Endothelial cell of umbilical vein (primary cell): Measurements from ENCODE around the gene ETV3. TPM values are rescaled to one million over a fixed set of nuclear protein-coding genes. Genes with fewer than 3 reads are reported as not detected.

ENCODE experiments used
- BruUV-seq: library from RNA; stranded (reverse); fragments of 400-500 nt; replicated peaks from 2 replicates; lab custom pipeline; 2021; lab: Mats Ljungman, UMichigan
- CTCF ChIA-PET: fragments of 300-600, 350-600 bp; sonication (Branson Sonifier 250); formaldehyde crosslinking; loops from one replicate; lab custom pipeline; 2021; ENCODE audit warnings: antibody characterized with exemption, inconsistent platforms; lab: Charles Lee
- POLR2A ChIA-PET: fragments of 300-600, 350-600 bp; sonication (Branson Sonifier 250); formaldehyde crosslinking; loops from one replicate; lab custom pipeline; 2021; ENCODE audit warnings: antibody characterized with exemption, inconsistent platforms; lab: Charles Lee
- DNase-seq: peaks from one replicate; pipeline ENCODE4 v3.0.0-alpha.2; 2011; ENCODE audit warnings: low read depth, low spot score
- FAIRE-seq: peaks from 2 replicates; lab custom pipeline; 2011; peaks lifted over from hg19 to GRCh38; lab: Jason Lieb, UNC
- H2AFZ ChIP-seq: 2 replicates; pipeline ENCODE4 v1.6.0; 2012; ENCODE audit warnings: low read depth, low read length, control low read depth, inconsistent platforms
- H3K27ac ChIP-seq: 2 replicates; pipeline ENCODE4 v1.5.1; 2011; ENCODE audit warnings: low read depth, mild to moderate bottlenecking, control low read depth, low read length, moderate library complexity; ENCODE audit not compliant: insufficient read depth
- H3K27me3 ChIP-seq, 2 experiments: 2 replicates each; pipeline versions ENCODE4 v1.6.0 to v1.6.1; 2011; ENCODE audit warnings: low read length in 2 of 2, mixed read lengths in 1 of 2; ENCODE audit not compliant: control insufficient read depth in 2 of 2, insufficient read depth in 2 of 2
- H3K36me3 ChIP-seq, 2 experiments: 2 replicates in 1 of 2; 3 replicates in 1 of 2; pipeline ENCODE4 v1.5.1; 2011; ENCODE audit warnings: low read length in 2 of 2, mild to moderate bottlenecking in 1 of 2, moderate library complexity in 1 of 2; ENCODE audit not compliant: control insufficient read depth in 2 of 2, insufficient read depth in 2 of 2; ENCODE audit errors: extremely low read depth in 1 of 2
- H3K4me1 ChIP-seq: 3 replicates; pipeline ENCODE4 v1.5.1; 2011; ENCODE audit warnings: mild to moderate bottlenecking, low read length; ENCODE audit not compliant: control insufficient read depth, insufficient read depth; ENCODE audit errors: extremely low read depth
- H3K4me2 ChIP-seq: 2 replicates; pipeline ENCODE4 v1.6.1; 2011; ENCODE audit warnings: low read length, control low read depth, mixed read lengths; ENCODE audit not compliant: insufficient read depth
- H3K4me3 ChIP-seq, 3 experiments: fragments of 200-600 bp in 1 of 3; sonication (generic), shearing (Covaris generic) in 1 of 3; replicated peaks in 1 of 3; 2 replicates each; pipeline ENCODE4 v1.5.1; 2011 to 2016; ENCODE audit warnings: control low read depth in 3 of 3, low read length in 3 of 3, mild to moderate bottlenecking in 2 of 3, inconsistent platforms in 1 of 3, low read depth in 1 of 3, moderate library complexity in 1 of 3; ENCODE audit not compliant: insufficient read depth in 1 of 3
- H3K79me2 ChIP-seq: 2 replicates; pipeline ENCODE4 v1.6.0; 2012; ENCODE audit warnings: low read length, inconsistent platforms; ENCODE audit not compliant: control insufficient read depth, insufficient read depth
- H3K9ac ChIP-seq: replicated peaks from 2 replicates; pipeline ENCODE3; 2011; ENCODE audit warnings: low read length, control low read depth; ENCODE audit not compliant: insufficient read depth; ENCODE audit errors: extremely low read depth
- H3K9me1 ChIP-seq: replicated peaks from 3 replicates; pipeline ENCODE4 v1.6.0; 2011; ENCODE audit warnings: mild to moderate bottlenecking, low read length; ENCODE audit not compliant: control insufficient read depth, insufficient read depth; ENCODE audit errors: extremely low read depth
- H3K9me3 ChIP-seq: replicated peaks from 2 replicates; pipeline ENCODE4 v1.5.1; 2012; ENCODE audit warnings: low read length, inconsistent platforms; ENCODE audit not compliant: control insufficient read depth, insufficient read depth
- H4K20me1 ChIP-seq: replicated peaks from 2 replicates; pipeline ENCODE3; 2011; ENCODE audit warnings: mild to moderate bottlenecking, low read length; ENCODE audit not compliant: control insufficient read depth, insufficient read depth; ENCODE audit errors: extremely low read depth
- EZH2 ChIP-seq: IDR thresholded peaks from 2 replicates; pipeline ENCODE4 v1.6.1; 2012; ENCODE audit warnings: borderline replicate concordance, low read depth, mild to moderate bottlenecking, moderate library complexity, low read length, inconsistent platforms; ENCODE audit not compliant: severe bottlenecking
- FOS ChIP-seq: IDR thresholded peaks from 2 replicates; pipeline ENCODE4 v1.6.1; 2011; ENCODE audit warnings: mild to moderate bottlenecking, low read length, moderate library complexity, borderline replicate concordance; ENCODE audit not compliant: insufficient read depth
- GATA2 ChIP-seq: IDR thresholded peaks from 2 replicates; pipeline ENCODE4 v1.7.0; 2011; ENCODE audit warnings: low read depth, mild to moderate bottlenecking, moderate library complexity, mixed read lengths, low read length; ENCODE audit not compliant: insufficient read length, insufficient read depth
- JUN ChIP-seq: IDR thresholded peaks from 2 replicates; pipeline ENCODE4 v1.6.1; 2011; ENCODE audit warnings: borderline replicate concordance, low read depth; ENCODE audit not compliant: insufficient read length, insufficient read depth
- MYC ChIP-seq: IDR thresholded peaks from one replicate; pipeline ENCODE4 v1.6.1; 2011; ENCODE audit warnings: mild to moderate bottlenecking, low read depth, low read length
- POLR2A ChIP-seq: IDR thresholded peaks from 2 replicates; pipeline ENCODE4 v1.6.1; 2012; ENCODE audit warnings: low read depth, mild to moderate bottlenecking, control low read depth, low read length
- POLR2AphosphoS5 ChIP-seq: IDR thresholded peaks from 2 replicates; pipeline ENCODE4 v1.6.1; 2012; ENCODE audit warnings: low read depth, mild to moderate bottlenecking, control low read depth, low read length, moderate library complexity; ENCODE audit not compliant: insufficient read depth
- dilution Hi-C: fragments of 300-500 bp; cut with MboI; formaldehyde crosslinking; loops from one replicate; pipeline ENCODE4 v1.15.0; 2019; ENCODE audit warnings: low sequenced_read_pairs; ENCODE audit not compliant: extremely low pct_ligation_motif_present
- intact Hi-C: fragments of 100-400 bp; cut with micrococcal nuclease; formaldehyde crosslinking; loops from one replicate; pipeline ENCODE4 v1.10.0; 2022
- polyA plus RNA-seq, 4 experiments: library from polyadenylated mRNA; depleted of rRNA in 3 of 4; stranded (reverse) in 3 of 4; unstranded in 1 of 4; fragments of >200 nt; gene quantifications; 2 replicates each; pipeline versions ENCODE4 v1.2.1 to v1.2.3, GENCODE V29; 2011 to 2012; ENCODE audit warnings: missing spikeins in 1 of 4
- total RNA-seq: library from RNA; stranded (reverse); gene quantifications from 2 replicates; pipeline ENCODE4 v1.2.3, GENCODE V29; 2021
- TF ChIP-seq, protein P1 (sequence below), 2 donors: IDR thresholded peaks; 1 replicate in 1 of 2; 2 replicates in 1 of 2; pipeline ENCODE4 v1.5.1; 2011; ENCODE audit warnings: low read length in 2 of 2, mild to moderate bottlenecking in 2 of 2, moderate library complexity in 2 of 2, control low read depth in 1 of 2, inconsistent platforms in 1 of 2, low read depth in 1 of 2; ENCODE audit not compliant: insufficient read depth in 1 of 2; ENCODE audit errors: extremely low read depth in 1 of 2
- TF ChIP-seq, protein P2 (sequence below): IDR thresholded peaks from 2 replicates; pipeline ENCODE4 v1.6.1; 2011; ENCODE audit not compliant: insufficient read depth, insufficient read length

The ETV3 gene
- total and polyA plus RNA-seq, 2 donors (not counting 3 experiments of a cell fraction or from before 2014, with no cell fraction given): 6.8 to 22.3 TPM

DNA sequence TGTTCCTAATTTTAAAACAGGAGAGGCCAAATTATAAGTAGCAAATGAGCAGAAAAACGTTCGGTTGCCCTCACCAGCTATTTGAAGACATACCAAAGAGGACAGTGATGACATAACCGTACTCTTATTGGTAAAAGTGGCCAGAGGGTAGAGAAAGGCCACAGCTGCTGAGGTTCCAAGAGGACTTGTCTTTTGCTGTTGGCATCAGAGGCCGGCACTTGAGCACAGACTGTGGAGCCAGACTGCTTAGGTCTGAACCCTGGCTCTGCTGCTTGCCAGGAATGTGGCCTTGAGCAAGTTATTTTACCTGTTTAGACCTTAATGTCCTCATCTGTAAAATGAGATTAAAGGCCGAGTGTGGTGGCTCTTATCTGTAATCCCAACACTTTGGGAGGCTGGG, 53.5 kb downstream of the ETV3 start:
- intact Hi-C loops (no loop called here), dilution Hi-C loops (no loop called here)

More for the DNA sequence above, 53.5 kb downstream of the ETV3 start:
- no peak overlapping the region for H3K27ac ChIP-seq
- TF ChIP-seq JUN: no peak
- TF ChIP-seq, protein P1, sequence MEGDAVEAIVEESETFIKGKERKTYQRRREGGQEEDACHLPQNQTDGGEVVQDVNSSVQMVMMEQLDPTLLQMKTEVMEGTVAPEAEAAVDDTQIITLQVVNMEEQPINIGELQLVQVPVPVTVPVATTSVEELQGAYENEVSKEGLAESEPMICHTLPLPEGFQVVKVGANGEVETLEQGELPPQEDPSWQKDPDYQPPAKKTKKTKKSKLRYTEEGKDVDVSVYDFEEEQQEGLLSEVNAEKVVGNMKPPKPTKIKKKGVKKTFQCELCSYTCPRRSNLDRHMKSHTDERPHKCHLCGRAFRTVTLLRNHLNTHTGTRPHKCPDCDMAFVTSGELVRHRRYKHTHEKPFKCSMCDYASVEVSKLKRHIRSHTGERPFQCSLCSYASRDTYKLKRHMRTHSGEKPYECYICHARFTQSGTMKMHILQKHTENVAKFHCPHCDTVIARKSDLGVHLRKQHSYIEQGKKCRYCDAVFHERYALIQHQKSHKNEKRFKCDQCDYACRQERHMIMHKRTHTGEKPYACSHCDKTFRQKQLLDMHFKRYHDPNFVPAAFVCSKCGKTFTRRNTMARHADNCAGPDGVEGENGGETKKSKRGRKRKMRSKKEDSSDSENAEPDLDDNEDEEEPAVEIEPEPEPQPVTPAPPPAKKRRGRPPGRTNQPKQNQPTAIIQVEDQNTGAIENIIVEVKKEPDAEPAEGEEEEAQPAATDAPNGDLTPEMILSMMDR (IDR thresholded peaks at IDR 0.05; ENCODE audit: extremely low read depth in 1 of 2, insufficient read depth in 1 of 2, low read depth in 1 of 2, low read length in 2 of 2): no peak
- TF ChIP-seq, protein P2, sequence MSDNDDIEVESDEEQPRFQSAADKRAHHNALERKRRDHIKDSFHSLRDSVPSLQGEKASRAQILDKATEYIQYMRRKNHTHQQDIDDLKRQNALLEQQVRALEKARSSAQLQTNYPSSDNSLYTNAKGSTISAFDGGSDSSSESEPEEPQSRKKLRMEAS: no peak
- TF ChIP-seq POLR2A: no peak
- no peak for TF ChIP-seq GATA2
- no peak for TF ChIP-seq MYC
- no peak for TF ChIP-seq FOS
- TF ChIP-seq EZH2: no peak
- no peak for TF ChIP-seq POLR2AphosphoS5
- no peak overlapping the region for H2AFZ ChIP-seq
- no peak overlapping the region for H3K9ac ChIP-seq
- no peaks in the 10 kb centered on the region for H3K36me3 ChIP-seq
- DNase-seq (no peak), FAIRE-seq (no peak)
- no peaks in the 10 kb centered on the region for H4K20me1 ChIP-seq
- no peaks in the 10 kb centered on the region for H3K9me3 ChIP-seq
- H3K4me2 ChIP-seq: no peak overlapping the region
- ChIA-PET POLR2A (no interaction called here), CTCF (interaction anchor here (1.2 to 3.1 kb wide), 2 partner anchors 71 to 72 kb away, joined by 3 to 11 read pairs; no protein-coding TSS in a partner anchor)
- no TSS peak for BruUV-seq
- no peaks in the 10 kb centered on the region for H3K4me1 ChIP-seq
- H3K4me3 ChIP-seq: no peak overlapping the region
- no peaks in the 10 kb centered on the region for H3K79me2 ChIP-seq
- H3K27me3 ChIP-seq: peaks cover 2% of the 10 kb centered on the region in 2 experiments
- H3K9me1 ChIP-seq: no peaks in the 10 kb centered on the region
